CD1c-positive myeloid dendritic cell (primary cell): ENCODE results near the gene PPP3CB.
A peak's percentile ranks its signal among the peaks of the same experiment; 100 is the strongest.
"Not testable (repeated sequence)": the region's sequence is repeated elsewhere in the genome, so short reads cannot be mapped to it uniquely, and the experiment has no call there.

Experiments
- DNase-seq: peaks from one replicate; pipeline ENCODE4 v3.0.0-alpha.2; 2016; ENCODE audit errors: extremely low spot score

Gene PPP3CB

DNA sequence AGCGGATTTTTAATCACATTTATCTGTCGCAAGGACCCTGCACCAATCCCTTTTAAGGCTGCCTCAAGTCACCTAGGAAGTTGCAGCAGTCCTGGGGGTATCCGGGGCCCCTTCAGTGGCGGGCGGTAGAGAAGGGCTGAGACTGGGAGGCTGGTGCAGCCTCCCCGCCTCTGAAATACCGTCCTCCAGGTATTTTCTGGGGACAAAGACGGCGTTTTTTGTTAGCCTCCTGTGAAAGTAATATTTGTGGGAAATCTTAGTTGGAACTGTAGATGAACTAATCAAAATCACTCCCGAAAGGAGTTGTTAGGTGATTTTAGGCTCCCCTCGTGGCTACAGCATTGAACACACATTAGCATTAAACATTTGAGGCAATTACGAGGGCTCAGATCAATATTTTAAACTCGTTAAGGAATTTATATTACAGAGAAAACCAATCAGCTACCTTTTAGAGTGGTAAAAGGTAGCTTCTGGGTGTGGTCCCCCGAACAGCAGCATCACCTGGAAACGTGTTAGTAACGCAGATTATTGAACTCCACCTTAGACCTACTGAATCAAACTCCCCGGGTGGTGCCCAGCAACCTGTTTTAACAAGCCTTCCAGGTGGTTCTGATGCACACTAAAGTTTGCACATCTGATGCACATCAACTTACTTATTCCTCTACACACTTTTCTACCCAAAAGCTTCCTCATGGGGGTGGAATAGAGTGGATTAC, 81.4 kb downstream of the PPP3CB start:
- peak; percentile 7 for DNase-seq

DNA sequence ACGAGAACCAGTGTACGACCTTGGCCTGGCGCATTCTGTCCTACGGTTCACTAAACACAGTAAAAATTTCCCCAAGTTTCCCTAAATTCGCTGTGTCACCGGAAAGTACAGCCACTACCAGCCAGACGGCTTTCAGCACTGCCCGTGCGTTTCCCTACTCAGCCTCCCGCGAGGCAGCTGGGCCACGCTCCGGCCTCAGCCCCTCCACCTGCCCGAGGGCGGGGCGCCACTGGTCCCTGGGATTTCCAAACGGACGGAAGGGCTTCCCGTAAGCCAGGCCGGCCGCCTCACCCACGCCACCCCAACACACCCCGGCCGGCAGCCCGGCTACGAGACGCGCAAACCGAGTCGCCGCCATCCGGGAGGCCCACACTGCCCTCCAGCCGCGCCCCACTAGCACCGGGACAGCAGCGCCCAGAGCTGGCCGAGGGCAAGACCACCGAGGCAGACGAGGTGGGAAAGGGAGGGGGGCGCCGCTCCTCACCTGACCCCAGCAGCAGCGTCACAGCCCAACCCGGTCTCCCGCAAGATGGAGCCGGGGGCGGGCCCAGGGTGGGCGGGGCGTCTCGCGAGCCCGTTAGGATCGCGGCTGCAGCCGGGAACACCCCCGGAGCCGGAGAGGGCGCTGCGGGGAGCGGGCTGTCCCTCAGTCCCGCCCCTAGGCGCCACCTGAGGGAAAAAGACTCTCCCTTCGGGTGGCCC, 82.1 kb downstream of the PPP3CB start, which contains the start of gene ANXA7:
Gene ANXA7, minus strand, starts transcription at position 531 of the 702 bp plus-strand sequence. CDS start 13,202 bp downstream, outside the sequence.
- peak; percentile 96 for DNase-seq

DNA sequence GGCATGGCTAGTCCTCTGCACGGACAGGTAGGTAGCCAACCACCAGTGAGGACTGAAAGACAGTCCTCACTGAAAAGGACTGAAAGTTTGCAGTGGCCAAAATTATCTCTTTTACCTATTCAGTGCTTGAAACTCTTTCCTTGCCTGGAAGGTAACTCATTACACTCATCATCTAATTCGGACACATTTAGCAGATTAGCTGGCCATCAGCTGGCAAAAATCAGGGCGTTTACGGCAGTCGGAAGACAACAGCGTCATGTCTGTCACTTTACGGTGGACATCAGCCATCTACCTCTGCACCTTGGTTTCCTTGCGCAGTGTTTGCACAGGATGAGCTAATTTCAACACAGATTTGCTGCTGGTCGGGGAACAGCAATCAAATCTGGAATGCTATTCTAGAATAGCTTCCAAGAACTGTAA, 82.7 kb downstream of the PPP3CB start:
- DNase-seq: no peak

DNA sequence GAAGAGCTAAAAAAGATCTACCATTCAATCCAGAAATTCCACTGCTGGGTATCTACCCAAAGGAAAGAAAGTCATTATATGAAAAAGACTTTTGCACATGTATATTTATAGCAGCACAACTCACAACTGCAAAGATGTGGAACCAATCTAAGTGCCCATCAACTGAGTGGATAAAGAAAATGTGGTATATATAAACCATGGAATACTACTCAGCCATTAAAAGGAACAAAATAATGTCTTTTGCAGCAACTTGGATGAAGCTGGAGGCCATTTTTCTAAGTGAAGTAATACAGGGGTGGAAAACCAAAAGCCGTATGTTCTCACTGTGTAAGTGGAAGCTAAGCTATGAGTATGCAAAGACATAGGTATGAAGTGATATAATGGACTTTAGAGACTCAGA, 84.9 kb downstream of the PPP3CB start:
- no peak for DNase-seq

DNA sequence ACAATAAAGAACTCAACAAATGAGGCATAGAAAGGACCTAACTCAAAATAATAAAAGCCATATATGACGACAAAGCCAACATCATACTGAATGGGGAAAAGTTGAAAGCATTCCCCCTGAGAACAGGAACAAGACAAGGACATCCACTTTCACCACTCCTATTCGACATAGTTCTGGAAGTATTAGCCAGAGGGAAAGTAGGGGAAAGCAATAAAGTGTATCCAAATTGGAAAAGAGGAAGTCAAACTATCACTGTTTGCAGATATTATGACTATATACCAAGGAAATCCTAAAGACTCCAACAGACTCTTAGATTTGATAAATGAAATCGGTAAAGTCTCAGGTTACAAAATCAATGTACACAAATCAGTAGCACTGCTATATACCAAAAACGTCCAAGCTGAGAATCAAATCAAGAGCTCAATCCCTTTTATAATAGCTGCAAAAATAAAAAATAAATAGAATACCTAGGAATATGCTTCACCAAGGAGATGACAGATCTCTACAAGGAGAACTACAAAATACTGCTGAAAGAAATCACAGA, 86.8 kb downstream of the PPP3CB start:
- peak; percentile 15 for DNase-seq

DNA sequence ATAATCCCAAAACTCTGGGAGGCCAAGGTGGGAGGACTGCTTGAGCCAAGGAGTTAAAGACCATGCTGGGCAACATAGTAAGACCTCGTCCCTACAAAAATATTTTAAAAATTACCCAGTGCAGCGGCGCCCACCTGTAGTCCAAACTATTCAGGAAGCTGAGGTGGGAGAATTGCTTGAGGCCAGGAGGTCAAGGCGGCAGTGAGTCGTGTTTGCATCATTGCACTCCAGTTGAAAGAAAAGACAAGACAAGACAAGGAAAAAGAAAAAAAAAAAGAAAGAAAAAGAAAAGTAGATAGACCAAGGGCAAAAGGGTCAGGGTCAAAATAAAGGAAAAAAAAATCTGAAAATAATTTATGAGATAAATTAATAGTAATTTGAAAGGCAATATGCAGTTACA, 87.8 kb downstream of the PPP3CB start:
- DNase-seq: no peak

DNA sequence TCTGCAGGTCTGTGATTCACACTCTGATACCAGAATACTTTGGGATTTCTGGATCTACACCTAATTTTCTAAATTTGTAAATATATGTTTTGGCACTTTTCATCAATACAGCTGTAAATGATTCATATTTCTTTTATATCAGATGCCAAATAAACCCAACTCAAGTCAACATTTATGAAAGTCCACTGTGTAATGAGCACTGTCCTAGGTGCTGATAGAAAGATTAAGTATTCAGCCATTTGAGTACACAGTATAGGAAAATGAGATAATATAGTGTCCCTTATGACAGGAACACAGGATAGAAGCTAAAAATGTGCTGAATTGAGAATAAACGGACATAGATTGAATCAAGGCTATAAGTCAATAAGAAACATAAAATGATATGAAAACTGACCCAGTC, 88.3 kb downstream of the PPP3CB start:
- no peak for DNase-seq

DNA sequence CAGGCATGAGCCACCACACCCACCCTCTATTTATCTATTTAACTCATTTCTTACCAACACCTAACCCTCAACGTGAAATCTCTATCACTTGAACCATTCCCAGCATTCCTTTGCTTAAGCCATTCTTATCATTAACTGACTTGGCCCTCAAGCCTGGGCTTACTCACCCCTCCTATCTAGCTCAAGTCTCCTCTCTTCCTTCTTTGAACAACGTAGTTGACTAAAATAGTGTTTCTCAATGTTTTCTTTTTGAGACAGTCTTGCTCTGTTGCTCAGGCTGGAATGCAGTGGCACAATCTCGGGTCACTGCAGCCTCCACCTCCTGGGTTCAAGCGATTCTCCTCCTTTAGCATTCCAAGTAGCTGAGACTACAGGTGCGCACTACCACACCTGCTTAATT, 89.0 kb downstream of the PPP3CB start:
- no peak for DNase-seq

DNA sequence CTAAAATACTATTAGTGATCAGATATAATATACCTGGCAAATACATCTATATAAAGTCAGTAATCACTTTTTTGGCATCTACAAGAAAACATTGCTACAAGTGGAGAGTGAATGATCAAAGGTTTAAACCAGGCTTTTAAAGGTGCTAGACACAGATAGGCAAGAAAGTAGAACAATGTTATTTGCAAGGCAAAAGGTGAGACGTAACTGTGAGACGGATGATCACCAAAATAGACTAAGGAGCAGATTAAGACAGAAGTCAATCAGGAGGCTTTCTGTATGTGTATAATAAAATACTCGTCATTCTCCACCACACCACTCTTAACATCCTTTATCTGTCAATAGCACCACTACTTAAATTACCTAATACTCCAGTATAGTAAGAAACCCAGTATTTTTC, 90.3 kb downstream of the PPP3CB start:
- no peak for DNase-seq

DNA sequence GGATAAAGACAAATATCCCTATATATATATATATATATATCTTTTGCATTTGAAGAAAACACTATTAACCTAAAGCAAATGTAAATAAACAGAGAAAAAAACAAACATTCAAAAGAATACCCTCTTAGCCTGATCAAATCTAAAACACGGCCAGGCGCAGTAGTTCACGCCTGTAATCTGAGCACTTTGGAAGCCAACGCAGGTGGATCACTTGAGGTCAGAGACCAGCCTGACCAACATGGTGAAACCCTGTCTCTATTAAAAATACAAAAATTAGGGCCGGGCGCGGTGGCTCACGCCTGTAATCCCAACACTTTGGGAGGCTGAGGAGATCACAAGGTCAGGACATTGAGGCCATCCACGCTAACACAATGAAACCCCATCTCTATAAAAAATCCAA, 91.1 kb downstream of the PPP3CB start:
- no peak for DNase-seq

DNA sequence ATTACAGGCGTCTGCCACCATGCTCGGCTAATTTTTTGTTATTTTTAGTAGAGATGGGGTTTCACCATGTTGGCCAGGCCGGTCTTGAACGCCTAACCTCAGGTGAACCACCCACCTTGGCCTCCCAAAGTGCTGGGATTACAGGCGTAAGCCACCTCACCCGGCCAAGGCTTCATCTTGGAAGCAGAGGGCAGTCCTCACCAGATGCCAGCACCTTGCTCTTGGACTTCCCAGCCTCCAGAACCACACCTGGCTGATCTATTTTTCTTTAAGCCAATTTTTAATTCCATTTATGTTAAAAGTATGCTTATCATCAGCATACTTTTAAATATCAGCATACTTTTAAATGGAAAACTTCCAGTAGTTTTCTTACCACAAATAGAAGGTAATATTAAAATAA, 94.2 kb downstream of the PPP3CB start:
- DNase-seq: no peak

DNA sequence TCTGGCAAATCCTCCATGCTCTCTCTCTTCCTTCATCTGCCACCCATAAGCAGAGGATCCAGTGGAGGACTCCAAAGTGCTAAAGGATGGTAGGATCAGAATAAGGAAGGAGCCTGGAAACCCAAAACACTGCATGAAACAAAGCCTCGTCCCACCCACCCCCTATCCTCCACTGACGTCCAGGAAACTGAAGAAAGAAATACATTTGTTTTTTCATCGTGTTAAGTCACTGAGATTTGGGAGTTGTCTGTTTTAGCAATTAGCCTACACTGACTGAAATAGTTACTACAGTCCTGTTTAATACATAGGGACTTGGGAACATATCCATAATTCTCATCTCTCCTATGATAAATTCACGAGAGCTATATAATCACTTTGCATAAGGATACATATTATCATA, 96.8 kb downstream of the PPP3CB start:
- no peak for DNase-seq

DNA sequence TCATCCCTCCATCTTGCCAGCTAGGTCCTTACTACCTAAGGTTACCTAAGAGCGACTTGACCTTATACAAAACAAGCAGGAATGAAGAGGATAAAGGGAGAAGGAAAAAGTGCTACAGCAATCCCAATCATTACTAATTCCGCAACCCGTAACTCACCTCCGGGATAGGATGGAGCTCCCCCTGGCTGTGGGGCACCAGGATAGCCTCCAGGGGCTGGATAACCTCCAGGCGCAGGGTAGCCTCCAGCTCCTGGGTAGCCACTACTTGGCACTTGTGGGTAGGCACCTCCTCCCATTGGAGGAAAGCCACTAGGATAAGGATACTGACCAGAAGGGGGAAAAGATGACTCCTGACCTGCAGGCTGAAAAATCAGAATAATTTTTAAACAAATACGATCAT, 97.8 kb downstream of the PPP3CB start:
- no peak for DNase-seq

DNA sequence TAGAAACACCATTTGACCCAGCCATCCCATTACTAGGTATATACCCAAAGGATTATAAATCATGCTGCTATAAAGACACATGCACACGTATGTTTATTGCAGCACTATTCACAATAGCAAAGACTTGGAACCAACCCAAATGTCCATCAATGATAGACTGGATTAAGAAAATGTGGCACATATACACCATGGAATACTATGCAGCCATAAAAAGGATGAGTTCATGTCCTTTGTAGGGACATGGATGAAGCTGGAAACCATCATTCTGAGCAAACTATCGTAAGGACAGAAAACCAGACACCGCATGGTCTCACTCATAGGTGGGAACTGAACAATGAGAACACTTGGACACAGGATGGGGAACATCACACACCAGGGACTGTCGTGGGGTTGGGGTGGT, 101.5 kb downstream of the PPP3CB start:
- not testable (repeated sequence) for DNase-seq

DNA sequence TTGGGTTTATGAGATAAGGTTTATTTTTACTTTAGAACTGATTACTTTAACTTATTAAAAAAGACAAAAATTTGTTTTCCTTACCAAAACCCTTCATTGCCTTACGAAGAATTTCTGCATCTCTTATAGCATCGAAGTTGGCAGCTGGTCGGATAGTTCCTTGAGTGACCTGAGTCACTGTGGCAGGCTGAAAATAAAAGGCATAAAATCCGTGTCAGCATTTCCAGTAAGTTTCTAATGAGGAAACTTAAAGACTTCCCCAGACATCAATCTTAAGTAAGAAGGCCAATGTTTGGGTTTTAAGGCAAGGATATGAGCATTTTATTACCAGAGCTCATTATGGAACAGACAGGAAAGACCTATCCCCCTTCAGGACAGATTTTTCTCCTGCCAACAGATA, 107.6 kb downstream of the PPP3CB start:
- DNase-seq: no peak

DNA sequence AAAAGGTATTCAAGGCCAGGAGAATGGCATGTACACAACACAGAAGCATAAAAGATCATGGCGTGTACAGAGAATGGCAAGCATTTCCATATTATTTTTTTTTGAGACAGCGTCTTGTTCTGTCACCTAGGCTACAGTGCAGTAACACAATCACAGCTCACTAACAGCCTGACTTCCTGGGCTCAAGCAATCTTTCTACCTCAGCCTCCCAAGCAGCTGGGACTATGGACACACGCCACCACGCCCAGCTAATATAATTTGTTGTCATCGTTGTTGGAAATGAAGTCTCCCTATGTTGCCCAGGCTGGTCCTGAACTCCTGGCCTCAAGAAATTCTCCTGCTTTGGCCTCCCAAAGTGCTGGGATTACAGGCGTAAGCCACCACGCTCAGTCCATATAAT, 109.2 kb downstream of the PPP3CB start:
- no peak for DNase-seq
